ENCODE results near the gene OBP2A. TPM values are rescaled to one million over a fixed set of nuclear protein-coding genes. Genes with fewer than 3 reads are reported as not detected.

The OBP2A gene
- total RNA-seq, 1 donor from 2014 or later = not detected

- DNase-seq = no peak
Observed at GRCh38 chr9:135552698-135553171, 6.8 kb downstream of the OBP2A start.

GRCh38 chr9:135554718-135555117, 8.8 kb downstream of the OBP2A start:
- DNase-seq = no peak

GRCh38 chr9:135555203-135555602, 9.3 kb downstream of the OBP2A start:
- DNase-seq = no peak

- DNase-seq = no peak
Observed at GRCh38 chr9:135555910-135556309, 10.0 kb downstream of the OBP2A start.

- DNase-seq = no peak
Observed at GRCh38 chr9:135559606-135560005, 13.7 kb downstream of the OBP2A start.

- DNase-seq = no peak
Observed at GRCh38 chr9:135561391-135562234, 15.7 kb downstream of the OBP2A start, which contains the start of gene PAEP. Gene PAEP, plus strand, starts transcription at chr9:135561756.

GRCh38 chr9:135562235-135562745, 16.4 kb downstream of the OBP2A start:
- no peak for DNase-seq

GRCh38 chr9:135563039-135563476, 17.1 kb downstream of the OBP2A start:
- no peak for DNase-seq

GRCh38 chr9:135563858-135564257, 17.9 kb downstream of the OBP2A start:
- no peak for DNase-seq

- no peak for DNase-seq
Observed at GRCh38 chr9:135565141-135565628, 19.3 kb downstream of the OBP2A start.

- no peak for DNase-seq
Observed at GRCh38 chr9:135565636-135566035, 19.7 kb downstream of the OBP2A start.

- DNase-seq = no peak
Observed at GRCh38 chr9:135566552-135566951, 20.6 kb downstream of the OBP2A start.

GRCh38 chr9:135567311-135567710, 21.4 kb downstream of the OBP2A start:
- no peak for DNase-seq

- DNase-seq = no peak
Observed at GRCh38 chr9:135568026-135568425, 22.1 kb downstream of the OBP2A start.

GRCh38 chr9:135570456-135570855, 24.5 kb downstream of the OBP2A start:
- no peak for DNase-seq

- no peak for DNase-seq
Observed at GRCh38 chr9:135572233-135572632, 26.3 kb downstream of the OBP2A start.

GRCh38 chr9:135573124-135573523, 27.2 kb downstream of the OBP2A start:
- DNase-seq = no peak

GRCh38 chr9:135574331-135574730, 28.4 kb downstream of the OBP2A start:
- DNase-seq = no peak

GRCh38 chr9:135574943-135575342, 29.0 kb downstream of the OBP2A start:
- no peak for DNase-seq

GRCh38 chr9:135575995-135576631, 30.2 kb downstream of the OBP2A start:
- no peak for DNase-seq

GRCh38 chr9:135577256-135577655, 31.3 kb downstream of the OBP2A start:
- no peak for DNase-seq

- DNase-seq = no peak
Observed at GRCh38 chr9:135579356-135579755, 33.4 kb downstream of the OBP2A start.

All from tongue (tissue), 2 donors.